SK-N-MC (cell line): ENCODE measurements around the gene BMPR1A.

Source experiments
- EZH2 ChIP-seq: fragments of 200-600 bp; sonication (generic); IDR thresholded peaks from one replicate; pipeline ENCODE4 v1.6.1; 2017; ENCODE audit warnings: antibody characterized with exemption
- POLR2AphosphoS5 ChIP-seq: IDR thresholded peaks from 2 replicates; pipeline ENCODE4 v1.6.1; 2012; ENCODE audit warnings: mild to moderate bottlenecking, low read depth, low read length, borderline replicate concordance

DNA sequence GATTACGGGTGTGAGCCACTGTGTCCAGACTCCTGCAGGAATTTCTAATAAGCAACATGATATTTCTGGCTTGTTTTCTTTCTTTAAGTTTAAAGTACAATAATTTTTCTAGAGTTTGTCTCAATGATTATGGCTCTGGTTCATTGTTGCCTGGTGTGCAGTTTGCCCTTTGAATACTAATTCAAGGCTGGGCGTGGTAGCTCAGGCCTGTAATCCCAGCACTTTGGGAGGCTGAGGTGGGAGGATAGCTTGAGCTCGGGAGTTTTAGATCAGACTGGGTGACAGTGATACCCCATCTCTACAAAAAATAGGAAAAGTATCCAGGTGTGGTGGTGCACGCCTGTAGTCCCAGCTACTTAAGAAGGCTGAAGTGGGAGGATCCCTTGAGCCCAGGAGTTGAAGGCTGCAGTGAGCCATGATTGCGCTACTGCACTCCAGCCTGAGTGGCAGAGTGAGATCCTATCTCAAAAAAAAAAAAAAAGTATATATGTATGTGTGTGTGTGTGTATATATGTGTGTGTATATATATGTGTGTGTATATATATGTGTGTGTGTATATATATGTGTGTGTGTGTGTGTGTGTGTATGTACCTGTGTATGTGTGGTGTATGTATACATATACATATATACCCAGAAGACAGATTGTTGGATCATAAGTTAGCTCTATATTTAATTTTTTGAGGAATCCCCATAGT is 220.1 kb downstream of the BMPR1A start:
- TF ChIP-seq EZH2 (no peak), POLR2AphosphoS5 (no peak)
